HepG2 (cell line): ENCODE results near the gene CRAMP1. TPM values are rescaled to one million over a fixed set of nuclear protein-coding genes. Genes with fewer than 3 reads are reported as not detected.

Source experiments
- ATAC-seq: fragments of 200-7000 bp; cut with Tn5 transposase; 3 replicates; pipeline ENCODE4 v1.9.1; 2020; ENCODE audit warnings: mild to moderate bottlenecking, moderate library complexity
- BruUV-seq: library from RNA; stranded (reverse); fragments of 400-500 nt; replicated peaks from 2 replicates; lab custom pipeline; 2021; lab: Mats Ljungman, UMichigan
- CTCF ChIA-PET: fragments of 300-600 bp; formaldehyde crosslinking; extraction: SDS; loops from one replicate; lab custom pipeline; 2021; ENCODE audit warnings: low total read pairs, inconsistent platforms, low intra/inter-chr PET ratio; lab: Yijun Ruan, JAX
- POLR2A ChIA-PET: fragments of 350-600 bp; sonication (Branson Sonifier 250); formaldehyde crosslinking; loops from one replicate; lab custom pipeline; 2020; ENCODE audit warnings: antibody characterized with exemption, inconsistent platforms; lab: Yijun Ruan, JAX
- DNase-seq: peaks from one replicate; pipeline ENCODE4 v3.0.0-alpha.2; 2015; ENCODE audit warnings: low spot score
- FAIRE-seq: peaks from 3 replicates; lab custom pipeline; 2011; peaks lifted over from hg19 to GRCh38; lab: Jason Lieb, UNC
- H2AFZ ChIP-seq: one replicate; pipeline ENCODE4 v1.6.1; 2011; ENCODE audit warnings: low read length, inconsistent platforms
- H3K27ac ChIP-seq: fragments of 300-600 bp; 3 replicates; pipeline ENCODE4 v1.8.0; 2011; ENCODE audit warnings: mixed run types, mild to moderate bottlenecking, mixed read lengths, low read length, inconsistent platforms; ENCODE audit not compliant: insufficient read depth; ENCODE audit errors: extremely low read length
- H3K27me3 ChIP-seq, 2 experiments: fragments of 200-600 bp in 1 of 2; 2 replicates in 1 of 2; 3 replicates in 1 of 2; pipeline versions ENCODE4 v1.6.0 to v1.8.0; 2011; ENCODE audit warnings: low read length in 2 of 2, mild to moderate bottlenecking in 2 of 2, moderate library complexity in 2 of 2, inconsistent platforms in 1 of 2; ENCODE audit not compliant: insufficient read depth in 2 of 2, control insufficient read depth in 1 of 2
- H3K36me3 ChIP-seq, 2 experiments: fragments of 200-600 bp in 1 of 2; replicated peaks in 1 of 2; 2 replicates in 1 of 2; 3 replicates in 1 of 2; pipeline versions ENCODE4 v1.5.1 to v1.8.0; 2011; ENCODE audit warnings: low read length in 2 of 2, inconsistent platforms in 1 of 2; ENCODE audit not compliant: insufficient read depth in 2 of 2, control insufficient read depth in 1 of 2
- H3K4me1 ChIP-seq: 2 replicates; pipeline ENCODE4 v1.5.1; 2012; ENCODE audit warnings: low read length, inconsistent platforms; ENCODE audit not compliant: insufficient read depth
- H3K4me2 ChIP-seq: 2 replicates; pipeline ENCODE4 v1.6.0; 2011; ENCODE audit warnings: low read depth, low read length, inconsistent platforms
- H3K4me3 ChIP-seq, 3 experiments: fragments of 200-600 bp in 1 of 3; sonication (generic), shearing (Covaris generic) in 1 of 3; replicated peaks in 1 of 3; 2 replicates each; pipeline ENCODE4 v1.5.1; 2011 to 2016; ENCODE audit warnings: low read length in 3 of 3, inconsistent platforms in 2 of 3, low read depth in 2 of 3, mild to moderate bottlenecking in 2 of 3, control low read depth in 1 of 3, mixed read lengths in 1 of 3; ENCODE audit not compliant: insufficient read depth in 1 of 3
- H3K79me2 ChIP-seq: one replicate; pipeline ENCODE4 v1.6.1; 2011; ENCODE audit warnings: low read length, inconsistent platforms; ENCODE audit not compliant: insufficient read depth
- H3K9ac ChIP-seq: 2 replicates; pipeline ENCODE4 v1.6.0; 2011; ENCODE audit warnings: mild to moderate bottlenecking, low read depth, low read length, inconsistent platforms; ENCODE audit not compliant: insufficient read depth
- H3K9me3 ChIP-seq: 2 replicates; pipeline ENCODE4 v1.5.1; 2012; ENCODE audit warnings: mild to moderate bottlenecking, low read length
- H4K20me1 ChIP-seq: 2 replicates; pipeline ENCODE4 v1.6.0; 2011; ENCODE audit warnings: inconsistent platforms, mild to moderate bottlenecking, low read length, moderate library complexity; ENCODE audit not compliant: insufficient read depth
- CCAR2 ChIP-seq: fragments of 200-400 bp; formaldehyde crosslinking; optimal IDR thresholded peaks from 2 replicates; pipeline ENCODE3; 2018; ENCODE audit warnings: low read depth, mild to moderate bottlenecking, low read length, moderate library complexity
- CCDC6 ChIP-seq: sonication (generic); formaldehyde crosslinking; IDR thresholded peaks from 2 replicates; pipeline ENCODE4 v1.8.1; 2022; ENCODE audit warnings: mild to moderate bottlenecking, missing genetic modification reagents, moderate library complexity
- HOXD1 ChIP-seq: sonication (generic); formaldehyde crosslinking; IDR thresholded peaks from 2 replicates; pipeline ENCODE4 v1.5.0; 2020; ENCODE audit warnings: missing genetic modification reagents
- IKZF1 ChIP-seq: fragments of 450-650 bp; IDR thresholded peaks from 2 replicates; pipeline ENCODE4 v1.7.1; 2016
- MEF2D ChIP-seq: sonication (generic); formaldehyde crosslinking; IDR thresholded peaks from 2 replicates; pipeline ENCODE4 v1.5.1; 2020; ENCODE audit warnings: mild to moderate bottlenecking, missing genetic modification reagents
- MIXL1 ChIP-seq: IDR thresholded peaks from 2 replicates; pipeline ENCODE4 v1.6.1; 2016
- RFX1 ChIP-seq: fragments of 450-650 bp; IDR thresholded peaks from 2 replicates; pipeline ENCODE4 v1.6.1; 2017
- TARDBP ChIP-seq: sonication (generic); formaldehyde crosslinking; IDR thresholded peaks from 2 replicates; pipeline ENCODE4 v1.8.0; 2022; ENCODE audit warnings: mild to moderate bottlenecking, missing genetic modification reagents
- ZBTB46 ChIP-seq: sonication (generic); formaldehyde crosslinking; IDR thresholded peaks from 2 replicates; pipeline ENCODE4 v1.4.0; 2020; ENCODE audit warnings: mild to moderate bottlenecking, missing genetic modification reagents, borderline replicate concordance
- ZNF138 ChIP-seq: sonication (generic); formaldehyde crosslinking; IDR thresholded peaks from 2 replicates; pipeline ENCODE4 v1.5.0; 2020; ENCODE audit warnings: mild to moderate bottlenecking, low read depth, missing genetic modification reagents
- ZNF563 ChIP-seq: sonication (generic); formaldehyde crosslinking; IDR thresholded peaks from 2 replicates; pipeline ENCODE4 v1.8.0; 2022; ENCODE audit warnings: mild to moderate bottlenecking, moderate library complexity, missing genetic modification reagents
- ZNF768 ChIP-seq: sonication (generic); formaldehyde crosslinking; IDR thresholded peaks from 2 replicates; pipeline ENCODE4 v1.4.0; 2020; ENCODE audit warnings: missing genetic modification reagents
- ZNF800 ChIP-seq: sonication (generic); formaldehyde crosslinking; IDR thresholded peaks from 2 replicates; pipeline ENCODE4 v1.4.0; 2020; ENCODE audit warnings: missing genetic modification reagents
- WGBS: methylation state at CpG from one replicate; pipeline ENCODE4 v1.1.6; 2017; ENCODE audit warnings: low lambda C conversion rate; 5-methylcytosine and 5-hydroxymethylcytosine counted together
- in situ Hi-C: cut with HindIII; loops from 2 replicates; pipeline ENCODE4 v1.10.0; 2017; ENCODE audit warnings: low pct_unique_long_range_greater_than_20kb; ENCODE audit not compliant: extremely low pct_ligation_motif_present
- intact Hi-C: fragments of 100-400 bp; cut with micrococcal nuclease; formaldehyde crosslinking; loops from one replicate; pipeline ENCODE4 v1.10.0; 2022; ENCODE audit not compliant: unreplicated experiment
- polyA plus RNA-seq, 8 experiments: library from polyadenylated mRNA; depleted of rRNA in 3 of 8; stranded (reverse) in 7 of 8; unstranded in 1 of 8; fragments of >200 nt; fragmentation: Illumina TruSeq in 4 of 8; extraction: Trizol in 4 of 8; gene quantifications; 2 replicates each; pipeline versions ENCODE4 v1.2.1 to v1.2.3, GENCODE V29; 2011 to 2016; ENCODE audit warnings: low read depth in 4 of 8, missing spikeins in 1 of 8, mixed read lengths in 1 of 8; ENCODE audit not compliant: insufficient read depth in 1 of 8
- total RNA-seq, 5 experiments: library from RNA; depleted of rRNA; stranded (reverse); fragments of >200 nt; fragmentation: Illumina TruSeq; extraction: Trizol; gene quantifications; 2 replicates each; pipeline ENCODE4 v1.2.3, GENCODE V29; 2016; ENCODE audit warnings: low read depth in 1 of 5
- TF ChIP-seq, protein P1 (sequence below): sonication (generic); formaldehyde crosslinking; IDR thresholded peaks from 2 replicates; pipeline ENCODE4 v1.4.0; 2020; ENCODE audit warnings: low read depth, mild to moderate bottlenecking, missing genetic modification reagents

Gene CRAMP1
- total and polyA plus RNA-seq, 2 of the 13 experiments (the other 11 are each of a cell fraction or from before 2014, with no cell fraction given), result 6.8 to 9.7 TPM

- WGBS, result 97% methylated on average over 32 of the region's 32 CpGs
- POLR2A ChIA-PET, result no interaction called here
These were observed 42.5 kb downstream of the CRAMP1 start for GRCh38 chr16:1654505-1655268.

More at GRCh38 chr16:1654505-1655268, 42.5 kb downstream of the CRAMP1 start:
- ATAC-seq (no peak), FAIRE-seq (no peak), DNase-seq (no peak)
- Histone ChIP-seq H3K9ac (no peak overlapping the region), H2AFZ (no peak overlapping the region), H3K27ac (no peak overlapping the region), H3K9me3 (no peaks in the 10 kb centered on the region), H3K79me2 (no peaks in the 10 kb centered on the region), H3K4me1 (no peaks in the 10 kb centered on the region)
- BruUV-seq, result no TSS peak
- CTCF ChIA-PET, result no interaction called here
- intact Hi-C loops, result no loop called here
- TF ChIP-seq RFX1, result no peak
- no peak for TF ChIP-seq ZNF138 (CRISPR knock-in tag)
- no peak for TF ChIP-seq ZNF800 (CRISPR knock-in tag)
- TF ChIP-seq ZNF768 (CRISPR knock-in tag), result no peak
- TF ChIP-seq, protein P1, sequence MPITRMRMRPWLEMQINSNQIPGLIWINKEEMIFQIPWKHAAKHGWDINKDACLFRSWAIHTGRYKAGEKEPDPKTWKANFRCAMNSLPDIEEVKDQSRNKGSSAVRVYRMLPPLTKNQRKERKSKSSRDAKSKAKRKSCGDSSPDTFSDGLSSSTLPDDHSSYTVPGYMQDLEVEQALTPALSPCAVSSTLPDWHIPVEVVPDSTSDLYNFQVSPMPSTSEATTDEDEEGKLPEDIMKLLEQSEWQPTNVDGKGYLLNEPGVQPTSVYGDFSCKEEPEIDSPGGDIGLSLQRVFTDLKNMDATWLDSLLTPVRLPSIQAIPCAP, result no peak
- no peak for TF ChIP-seq MIXL1 (CRISPR knock-in tag)
- no peak for TF ChIP-seq ZBTB46 (CRISPR knock-in tag)
- TF ChIP-seq IKZF1, result no peak
- no peak for TF ChIP-seq HOXD1 (CRISPR knock-in tag)
- no peak for TF ChIP-seq MEF2D (CRISPR knock-in tag)
- no peak for TF ChIP-seq ZNF563 (CRISPR knock-in tag)
- no peak for TF ChIP-seq CCDC6 (CRISPR knock-in tag)
- no peak for TF ChIP-seq TARDBP (CRISPR knock-in tag)
- TF ChIP-seq CCAR2, result no peak
- TF ChIP-seq, all 625 proteins: peak for 0
- H3K4me2 ChIP-seq, result no peak overlapping the region
- H3K36me3 ChIP-seq, result peaks cover 26 to 63% of the 10 kb centered on the region in 2 experiments; a peak in 4 of 5 replicates
- H3K27me3 ChIP-seq, result no peaks in the 10 kb centered on the region
- no peak overlapping the region for H3K4me3 ChIP-seq
- H4K20me1 ChIP-seq, result peaks cover 5% of the 10 kb centered on the region; the same call in 1 of the 2 replicates
- in situ Hi-C loops, result no loop called here
